Gastrocnemius medialis (tissue), 4 donors: Measurements from ENCODE around the gene LZTFL1. TPM values are rescaled to one million over a fixed set of nuclear protein-coding genes. Genes with fewer than 3 reads are reported as not detected.

Experiments
- ATAC-seq, 2 donors: fragments of 150-250 bp; one replicate each; pipeline ENCODE4 v1.9.1; 2016
- DNase-seq, 2 donors: peaks; one replicate each; pipeline ENCODE4 v3.0.0-alpha.2; 2019
- H3K27ac ChIP-seq, 4 donors: fragments of 200-600 bp; sonication (generic); 1 replicate in 1 of 4; 2 replicates in 3 of 4; pipeline ENCODE4 v1.5.1; 2016 to 2018; ENCODE audit warnings: mild to moderate bottlenecking in 2 of 4, moderate library complexity in 1 of 4
- H3K27me3 ChIP-seq, 3 donors: fragments of 200-600 bp; sonication (generic) in 2 of 3; 1 replicate in 1 of 3; 2 replicates in 2 of 3; pipeline versions ENCODE4 v1.5.1 to v1.6.0; 2016 to 2019; ENCODE audit warnings: mild to moderate bottlenecking in 1 of 3, moderate library complexity in 1 of 3
- H3K36me3 ChIP-seq, 2 donors: fragments of 200-600 bp; sonication (generic) in 1 of 2; one replicate each; pipeline ENCODE4 v1.5.1; 2017 to 2018
- H3K4me1 ChIP-seq, 2 donors: fragments of 200-600 bp; sonication (generic) in 1 of 2; one replicate each; pipeline ENCODE4 v1.5.1; 2016 to 2017; ENCODE audit warnings: mild to moderate bottlenecking in 2 of 2
- H3K4me3 ChIP-seq, 4 donors: fragments of 200-600 bp; sonication (generic) in 3 of 4; 1 replicate in 1 of 4; 2 replicates in 3 of 4; pipeline ENCODE4 v1.5.1; 2016 to 2019; ENCODE audit warnings: mild to moderate bottlenecking in 2 of 4
- H3K9me3 ChIP-seq, 3 donors: fragments of 200-600 bp; sonication (generic) in 2 of 3; 1 replicate in 1 of 3; 2 replicates in 2 of 3; pipeline ENCODE4 v1.5.1; 2016 to 2019
- POLR2A ChIP-seq, 2 donors: fragments of 450-650 bp; IDR thresholded peaks; one replicate each; pipeline ENCODE4 v1.6.1; 2017; ENCODE audit warnings: antibody characterized with exemption in 2 of 2, mild to moderate bottlenecking in 2 of 2, moderate library complexity in 2 of 2
- in situ Hi-C, 4 donors: fragments of 200-750 bp; cut with MboI; loops; one replicate each; pipeline versions ENCODE4 v1.15.0 to v1.8.0; 2017; ENCODE audit warnings: low sequenced_read_pairs in 4 of 4
- intact Hi-C: fragments of 100-400 bp; cut with DNase I; formaldehyde crosslinking; loops from one replicate; pipeline ENCODE4 v1.15.1; 2023; ENCODE audit warnings: low total_unique reads
- total RNA-seq, 4 donors: library from RNA; depleted of rRNA; stranded (reverse); fragments of >200 nt; gene quantifications; one replicate each; pipeline versions ENCODE4 v1.1.0 to v1.2.3, GENCODE V29; 2016
- TF ChIP-seq, protein P1 (sequence below), 5 experiments: fragments of 450-650 bp in 3 of 5; fragments of 200-600 bp in 2 of 5; sonication (generic) in 2 of 5; IDR thresholded peaks in 4 of 5; conservative IDR thresholded peaks in 1 of 5; 1 replicate in 4 of 5; 2 replicates in 1 of 5; pipeline ENCODE4 v1.5.1; 2016 to 2019; ENCODE audit warnings: antibody characterized with exemption in 5 of 5, mild to moderate bottlenecking in 3 of 5, moderate library complexity in 3 of 5

The LZTFL1 gene
- total RNA-seq, 4 donors from 2014 or later = 3.2 to 7.6 (median 5.0) TPM

DNA sequence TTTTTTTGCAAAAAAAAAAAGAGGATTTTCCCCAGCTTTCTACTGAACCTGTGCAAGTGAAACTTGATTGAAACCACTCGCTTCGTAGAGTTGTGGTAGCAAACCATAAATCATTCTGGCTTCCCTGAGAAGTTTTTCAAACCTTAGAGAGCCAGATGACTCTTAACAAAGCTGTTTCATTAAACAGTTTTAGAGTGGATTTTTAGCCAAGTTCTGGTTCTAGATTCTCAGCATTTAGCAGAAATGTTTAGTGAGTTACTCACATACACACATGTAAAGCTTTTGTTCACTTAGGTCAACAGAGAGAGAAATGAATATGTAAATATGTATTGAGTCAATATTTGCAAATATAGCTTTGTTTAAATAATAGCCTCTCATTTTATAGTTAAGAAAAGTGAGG is 26.3 kb upstream of the LZTFL1 start:
- no peak for DNase-seq
- Histone ChIP-seq H3K36me3 (no peaks in the 10 kb centered on the region), H3K4me1 (no peaks in the 10 kb centered on the region), H3K27ac (no peak overlapping the region), H3K9me3 (no peaks in the 10 kb centered on the region), H3K27me3 (no peaks in the 10 kb centered on the region), H3K4me3 (no peak overlapping the region)
- in situ Hi-C loops = no loop called here
- ATAC-seq = no peak
- TF ChIP-seq POLR2A (IDR thresholded peaks at IDR 0.05) = no peak
- TF ChIP-seq, protein P1, sequence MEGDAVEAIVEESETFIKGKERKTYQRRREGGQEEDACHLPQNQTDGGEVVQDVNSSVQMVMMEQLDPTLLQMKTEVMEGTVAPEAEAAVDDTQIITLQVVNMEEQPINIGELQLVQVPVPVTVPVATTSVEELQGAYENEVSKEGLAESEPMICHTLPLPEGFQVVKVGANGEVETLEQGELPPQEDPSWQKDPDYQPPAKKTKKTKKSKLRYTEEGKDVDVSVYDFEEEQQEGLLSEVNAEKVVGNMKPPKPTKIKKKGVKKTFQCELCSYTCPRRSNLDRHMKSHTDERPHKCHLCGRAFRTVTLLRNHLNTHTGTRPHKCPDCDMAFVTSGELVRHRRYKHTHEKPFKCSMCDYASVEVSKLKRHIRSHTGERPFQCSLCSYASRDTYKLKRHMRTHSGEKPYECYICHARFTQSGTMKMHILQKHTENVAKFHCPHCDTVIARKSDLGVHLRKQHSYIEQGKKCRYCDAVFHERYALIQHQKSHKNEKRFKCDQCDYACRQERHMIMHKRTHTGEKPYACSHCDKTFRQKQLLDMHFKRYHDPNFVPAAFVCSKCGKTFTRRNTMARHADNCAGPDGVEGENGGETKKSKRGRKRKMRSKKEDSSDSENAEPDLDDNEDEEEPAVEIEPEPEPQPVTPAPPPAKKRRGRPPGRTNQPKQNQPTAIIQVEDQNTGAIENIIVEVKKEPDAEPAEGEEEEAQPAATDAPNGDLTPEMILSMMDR (IDR thresholded peaks at IDR 0.05 in 4 of 5, conservative IDR thresholded peaks at IDR 0.05 in 1 of 5) = no peak
- intact Hi-C loops = no loop called here

DNA sequence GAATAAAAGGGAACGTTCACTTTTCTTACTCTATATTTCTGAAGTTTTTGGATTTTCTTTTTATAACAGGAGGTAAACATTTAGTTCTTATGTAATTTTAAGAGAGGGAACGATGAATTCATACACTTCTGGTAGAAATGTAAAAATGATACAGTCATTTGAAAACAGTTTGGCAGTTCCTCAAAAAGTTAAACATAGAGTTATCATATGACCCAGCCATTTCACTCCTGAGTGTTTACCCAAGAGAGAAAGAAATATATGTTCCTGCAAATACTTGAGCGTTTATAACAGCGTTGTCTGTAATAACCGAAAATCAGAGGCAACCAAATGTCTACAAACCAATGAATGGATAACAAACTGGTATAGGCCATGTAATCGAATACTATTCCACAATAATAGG is 23.6 kb upstream of the LZTFL1 start:
- no peaks in the 10 kb centered on the region for H3K27me3 ChIP-seq
- no peak overlapping the region for H3K27ac ChIP-seq
- H3K4me1 ChIP-seq = no peaks in the 10 kb centered on the region
- intact Hi-C loops (no loop called here), in situ Hi-C loops (no loop called here)
- DNase-seq (no peak), ATAC-seq (no peak)
- no peak overlapping the region for H3K4me3 ChIP-seq
- H3K36me3 ChIP-seq = no peaks in the 10 kb centered on the region
- H3K9me3 ChIP-seq = no peaks in the 10 kb centered on the region
- TF ChIP-seq POLR2A (IDR thresholded peaks at IDR 0.05) = no peak
- TF ChIP-seq, protein P1 (IDR thresholded peaks at IDR 0.05 in 4 of 5, conservative IDR thresholded peaks at IDR 0.05 in 1 of 5) = no peak

DNA sequence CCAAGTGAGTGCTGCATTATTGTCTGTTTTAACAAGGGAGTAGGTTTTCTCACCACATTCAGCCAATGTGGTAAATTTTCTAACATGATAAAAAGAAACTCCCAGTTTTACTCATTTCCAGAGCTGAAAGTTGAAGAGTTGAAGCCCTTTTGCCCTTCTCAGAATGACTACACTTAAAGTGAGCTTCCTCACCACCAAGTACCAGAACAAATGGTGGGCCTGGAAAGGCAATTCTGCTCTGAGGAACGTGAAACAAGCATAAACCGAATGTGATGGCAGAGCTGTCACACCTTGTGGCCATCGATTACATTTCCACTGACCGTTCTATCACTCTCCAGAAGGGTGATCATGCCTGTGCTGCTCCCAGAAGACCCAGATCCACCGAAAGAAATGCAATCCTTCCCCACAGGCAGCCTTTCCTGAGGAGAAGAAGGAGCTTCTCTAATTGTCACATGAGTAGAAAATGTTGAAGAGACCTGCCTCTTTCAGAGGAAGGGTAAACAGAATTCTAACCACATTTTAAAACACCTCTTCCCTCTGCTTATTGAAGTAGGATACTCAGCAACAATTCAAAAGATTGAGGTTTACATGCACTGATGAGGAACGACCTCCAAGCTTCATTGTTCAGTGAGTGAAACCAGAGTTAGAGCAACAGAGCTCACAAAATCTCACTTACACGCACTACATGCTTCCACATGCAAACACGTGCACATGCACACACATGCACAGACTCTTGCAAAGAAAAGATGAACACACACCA is 23.0 kb upstream of the LZTFL1 start:
- intact Hi-C loops = no loop called here
- ATAC-seq = no peak
- TF ChIP-seq, protein P1 (IDR thresholded peaks at IDR 0.05 in 4 of 5, conservative IDR thresholded peaks at IDR 0.05 in 1 of 5) = no peak
- no peak for TF ChIP-seq POLR2A (IDR thresholded peaks at IDR 0.05)

DNA sequence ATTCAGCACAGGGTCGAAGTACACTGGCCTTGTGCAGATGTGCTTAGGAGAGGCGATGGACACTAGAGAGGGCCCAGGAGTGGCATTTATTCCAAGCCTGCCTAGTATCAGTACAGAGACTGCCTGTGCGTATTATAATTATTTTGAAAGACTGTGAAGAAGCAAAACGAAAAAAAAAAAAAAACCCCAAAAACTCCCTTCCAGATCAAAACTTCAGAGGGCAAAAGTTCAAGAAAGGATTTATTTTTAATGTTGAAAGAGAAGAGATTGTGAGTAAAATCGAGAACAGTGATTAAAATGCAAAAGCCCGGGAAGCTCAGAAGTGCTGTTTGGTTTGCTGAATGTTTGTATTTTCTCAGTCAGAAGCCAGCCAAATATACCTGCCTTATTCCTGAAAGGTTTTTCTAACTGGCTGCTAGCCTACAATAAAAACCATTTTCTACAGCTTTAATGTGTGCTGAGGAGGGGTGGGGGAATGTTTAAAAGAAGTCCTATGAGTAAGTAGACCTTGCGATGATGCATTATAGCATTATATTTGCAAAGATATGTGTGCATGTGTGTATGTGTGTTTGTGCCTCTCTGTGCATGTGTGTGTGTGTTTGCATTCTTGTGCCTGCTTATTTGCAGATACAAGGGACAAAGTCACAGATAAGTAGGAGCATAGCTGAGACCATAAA is 19.3 kb upstream of the LZTFL1 start:
- intact Hi-C loops (no loop called here), in situ Hi-C loops (no loop called here)
- Histone ChIP-seq H3K4me3 (no peak overlapping the region), H3K27ac (no peak overlapping the region), H3K9me3 (no peaks in the 10 kb centered on the region), H3K4me1 (no peaks in the 10 kb centered on the region), H3K27me3 (no peaks in the 10 kb centered on the region), H3K36me3 (no peaks in the 10 kb centered on the region)
- DNase-seq (no peak), ATAC-seq (no peak)
- TF ChIP-seq, protein P1 (IDR thresholded peaks at IDR 0.05 in 4 of 5, conservative IDR thresholded peaks at IDR 0.05 in 1 of 5) = no peak
- TF ChIP-seq POLR2A (IDR thresholded peaks at IDR 0.05) = no peak

More for the DNA sequence above, 23.0 kb upstream of the LZTFL1 start:
- DNase-seq = no peak
- H3K9me3 ChIP-seq = no peaks in the 10 kb centered on the region
- no peak overlapping the region for H3K27ac ChIP-seq
- H3K36me3 ChIP-seq = no peaks in the 10 kb centered on the region
- no peaks in the 10 kb centered on the region for H3K4me1 ChIP-seq
- no peaks in the 10 kb centered on the region for H3K27me3 ChIP-seq
- no peak overlapping the region for H3K4me3 ChIP-seq
- in situ Hi-C loops = no loop called here
